Keratinocyte (primary cell): ENCODE data around the gene MTUS2.

Experiments used
- EZH2 ChIP-seq: IDR thresholded peaks from one replicate; pipeline ENCODE4 v1.6.1; 2012; ENCODE audit warnings: inconsistent platforms, mild to moderate bottlenecking, low read length, moderate library complexity
- TF ChIP-seq, protein P1 (sequence below), 3 experiments: IDR thresholded peaks in 1 of 3; conservative IDR thresholded peaks in 1 of 3; optimal IDR thresholded peaks in 1 of 3; 2 replicates in 2 of 3; 3 replicates in 1 of 3; pipeline versions ENCODE3 to v1.5.1; 2011; ENCODE audit warnings: low read length in 3 of 3, mild to moderate bottlenecking in 3 of 3, moderate library complexity in 2 of 3, control low read depth in 1 of 3, inconsistent platforms in 1 of 3; ENCODE audit not compliant: insufficient read depth in 2 of 3; ENCODE audit errors: extremely low read depth in 1 of 3

DNA sequence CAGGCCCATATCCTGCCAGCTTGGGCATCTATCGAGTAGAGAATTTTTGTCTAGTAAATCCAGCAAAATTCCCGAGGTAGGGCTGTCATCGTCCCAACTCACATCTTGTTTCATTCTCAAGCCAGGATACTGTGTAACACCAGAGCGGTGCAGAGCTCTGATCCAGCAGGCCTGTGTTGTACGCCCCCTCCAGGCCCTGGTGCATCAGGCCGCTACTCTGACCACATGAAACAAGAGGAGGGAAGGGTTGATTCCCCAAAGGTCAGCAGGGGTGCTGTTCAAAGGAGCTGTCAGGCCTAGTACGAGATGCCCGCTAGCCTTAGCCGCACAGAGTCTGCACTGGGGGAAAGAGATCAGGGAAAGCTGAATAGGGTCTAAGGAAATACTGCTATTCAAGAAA is 499.3 kb downstream of the MTUS2 start:
- TF ChIP-seq, protein P1, sequence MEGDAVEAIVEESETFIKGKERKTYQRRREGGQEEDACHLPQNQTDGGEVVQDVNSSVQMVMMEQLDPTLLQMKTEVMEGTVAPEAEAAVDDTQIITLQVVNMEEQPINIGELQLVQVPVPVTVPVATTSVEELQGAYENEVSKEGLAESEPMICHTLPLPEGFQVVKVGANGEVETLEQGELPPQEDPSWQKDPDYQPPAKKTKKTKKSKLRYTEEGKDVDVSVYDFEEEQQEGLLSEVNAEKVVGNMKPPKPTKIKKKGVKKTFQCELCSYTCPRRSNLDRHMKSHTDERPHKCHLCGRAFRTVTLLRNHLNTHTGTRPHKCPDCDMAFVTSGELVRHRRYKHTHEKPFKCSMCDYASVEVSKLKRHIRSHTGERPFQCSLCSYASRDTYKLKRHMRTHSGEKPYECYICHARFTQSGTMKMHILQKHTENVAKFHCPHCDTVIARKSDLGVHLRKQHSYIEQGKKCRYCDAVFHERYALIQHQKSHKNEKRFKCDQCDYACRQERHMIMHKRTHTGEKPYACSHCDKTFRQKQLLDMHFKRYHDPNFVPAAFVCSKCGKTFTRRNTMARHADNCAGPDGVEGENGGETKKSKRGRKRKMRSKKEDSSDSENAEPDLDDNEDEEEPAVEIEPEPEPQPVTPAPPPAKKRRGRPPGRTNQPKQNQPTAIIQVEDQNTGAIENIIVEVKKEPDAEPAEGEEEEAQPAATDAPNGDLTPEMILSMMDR (optimal IDR thresholded peaks at IDR 0.05 in 1 of 3, IDR thresholded peaks at IDR 0.05 in 1 of 3, conservative IDR thresholded peaks at IDR 0.05 in 1 of 3; ENCODE audit: extremely low read depth in 1 of 3, insufficient read depth in 2 of 3, low read length in 3 of 3), result no peak
- TF ChIP-seq EZH2, result no peak
